Tibial nerve (tissue), 4 donors: Measurements from ENCODE around the gene MFSD8. TPM values are rescaled to one million over a fixed set of nuclear protein-coding genes. Genes with fewer than 3 reads are reported as not detected.
"Not testable (repeated sequence)": the region's sequence is repeated elsewhere in the genome, so short reads cannot be mapped to it uniquely, and the experiment has no call there.

Experiments used
- DNase-seq, 2 donors: peaks; one replicate each; pipeline ENCODE4 v3.0.0-alpha.2; 2019; ENCODE audit warnings: low spot score in 2 of 2
- H3K27ac ChIP-seq, 4 donors: fragments of 200-600 bp; sonication (generic) in 3 of 4; one replicate each; pipeline ENCODE4 v1.5.1; 2017 to 2019; ENCODE audit warnings: mild to moderate bottlenecking in 1 of 4
- H3K27me3 ChIP-seq, 2 donors: fragments of 200-600 bp; sonication (generic) in 1 of 2; one replicate each; pipeline versions ENCODE4 v1.5.1 to v1.6.0; 2017 to 2019
- H3K36me3 ChIP-seq, 3 donors: fragments of 200-600 bp; sonication (generic); one replicate each; pipeline ENCODE4 v1.5.1; 2018 to 2019
- H3K4me1 ChIP-seq, 4 donors: fragments of 200-600 bp; sonication (generic) in 3 of 4; one replicate each; pipeline ENCODE4 v1.5.1; 2017 to 2019
- H3K4me3 ChIP-seq, 4 donors: fragments of 200-600 bp; sonication (generic) in 3 of 4; one replicate each; pipeline ENCODE4 v1.5.1; 2017 to 2019; ENCODE audit warnings: mild to moderate bottlenecking in 1 of 4, moderate library complexity in 1 of 4
- H3K9me3 ChIP-seq, 4 donors: fragments of 200-600 bp; sonication (generic) in 3 of 4; one replicate each; pipeline ENCODE4 v1.5.1; 2017 to 2019
- CTCF ChIP-seq, 5 experiments: fragments of 200-600 bp in 3 of 5; fragments of 450-650 bp in 2 of 5; sonication (generic) in 3 of 5; IDR thresholded peaks; one replicate each; pipeline ENCODE4 v1.5.1; 2016 to 2019; ENCODE audit warnings: antibody characterized with exemption in 5 of 5, mild to moderate bottlenecking in 3 of 5, moderate library complexity in 2 of 5
- EP300 ChIP-seq, 2 donors: sonication (generic); formaldehyde crosslinking; IDR thresholded peaks; one replicate each; pipeline ENCODE4 v1.6.1; 2017; ENCODE audit warnings: antibody characterized with exemption in 2 of 2, mild to moderate bottlenecking in 1 of 2
- POLR2A ChIP-seq, 2 donors: fragments of 450-650 bp; IDR thresholded peaks; one replicate each; pipeline ENCODE4 v1.6.1; 2017; ENCODE audit warnings: antibody characterized with exemption in 2 of 2, mild to moderate bottlenecking in 2 of 2, moderate library complexity in 2 of 2
- WGBS, 2 donors: methylation state at CpG; one replicate each; pipeline ENCODE4 v1.1.5; 2018; 5-methylcytosine and 5-hydroxymethylcytosine counted together
- total RNA-seq, 4 donors: library from RNA; depleted of rRNA; stranded (reverse); fragments of >200 nt; gene quantifications; one replicate each; pipeline ENCODE4 v1.1.0, GENCODE V29; 2016

The MFSD8 gene
- total RNA-seq, 4 donors from 2014 or later = 21.3 to 53.1 (median 31.5) TPM

- no peaks in the 10 kb centered on the region for H3K27me3 ChIP-seq
- 84 to 95% methylated on average over 8 of the region's 8 CpGs for whole genome bisulfite sequencing, 2 donors
- no peak for DNase-seq
Measured at GRCh38 chr4:127905029-127905428, 59.9 kb downstream of the MFSD8 start.

GRCh38 chr4:127899682-127900081 is 65.3 kb downstream of the MFSD8 start:
- WGBS, 2 donors = 97 to 98% methylated on average over 4 of the region's 4 CpGs
- H3K4me3 ChIP-seq, H3K27ac ChIP-seq, H3K9me3 ChIP-seq, H3K4me1 ChIP-seq, H3K27me3 ChIP-seq, H3K36me3 ChIP-seq, DNase-seq: not testable (repeated sequence)

More at GRCh38 chr4:127905029-127905428, 59.9 kb downstream of the MFSD8 start:
- Histone ChIP-seq H3K36me3 (no peaks in the 10 kb centered on the region), H3K27ac (no peak overlapping the region), H3K4me1 (no peaks in the 10 kb centered on the region), H3K9me3 (peaks cover 0 to under 1% (median 0%) of the 10 kb centered on the region in 4 donors), H3K4me3 (no peak overlapping the region)
- TF ChIP-seq POLR2A (IDR thresholded peaks at IDR 0.05) = no peak
- TF ChIP-seq CTCF (IDR thresholded peaks at IDR 0.05) = no peak
- no peak for TF ChIP-seq EP300 (IDR thresholded peaks at IDR 0.05)

GRCh38 chr4:127896528-127896927 is 68.4 kb downstream of the MFSD8 start:
- 90 to 93% methylated on average over 1 of the region's 1 CpG for WGBS, 2 donors
- Histone ChIP-seq H3K27ac (no peak overlapping the region), H3K27me3 (no peaks in the 10 kb centered on the region), H3K4me1 (no peaks in the 10 kb centered on the region), H3K9me3 (peaks cover 0 to 4% (median 0%) of the 10 kb centered on the region in 4 donors), H3K36me3 (peaks cover 0 to 11% (median 0%) of the 10 kb centered on the region in 3 donors), H3K4me3 (no peak overlapping the region)
- no peak for TF ChIP-seq CTCF (IDR thresholded peaks at IDR 0.05)
- no peak for TF ChIP-seq POLR2A (IDR thresholded peaks at IDR 0.05)
- TF ChIP-seq EP300 (IDR thresholded peaks at IDR 0.05) = no peak
- no peak for DNase-seq

GRCh38 chr4:127896069-127896468 is 68.9 kb downstream of the MFSD8 start:
- Histone ChIP-seq H3K27ac (no peak overlapping the region), H3K27me3 (no peaks in the 10 kb centered on the region), H3K4me1 (no peaks in the 10 kb centered on the region), H3K9me3 (peaks cover 0 to 4% (median 0%) of the 10 kb centered on the region in 4 donors), H3K36me3 (peaks cover 0 to 11% (median 0%) of the 10 kb centered on the region in 3 donors), H3K4me3 (no peak overlapping the region)
- DNase-seq = no peak
- WGBS, 2 donors = 90 to 97% methylated on average over 1 of the region's 1 CpG
- TF ChIP-seq POLR2A (IDR thresholded peaks at IDR 0.05) (no peak), EP300 (IDR thresholded peaks at IDR 0.05) (no peak), CTCF (IDR thresholded peaks at IDR 0.05) (no peak)

GRCh38 chr4:127889903-127890302 is 75.1 kb downstream of the MFSD8 start:
- Histone ChIP-seq H3K36me3 (peaks cover 0 to 17% (median 0%) of the 10 kb centered on the region in 3 donors), H3K27me3 (no peaks in the 10 kb centered on the region), H3K9me3 (no peaks in the 10 kb centered on the region), H3K4me3 (no peak overlapping the region), H3K27ac (no peak overlapping the region), H3K4me1 (no peaks in the 10 kb centered on the region)
- TF ChIP-seq EP300 (IDR thresholded peaks at IDR 0.05) (no peak), POLR2A (IDR thresholded peaks at IDR 0.05) (no peak), CTCF (IDR thresholded peaks at IDR 0.05) (no peak)
- DNase-seq = no peak
- 51 to 63% methylated on average over 3 of the region's 3 CpGs for WGBS, 2 donors

GRCh38 chr4:127888559-127888958 is 76.4 kb downstream of the MFSD8 start:
- H3K9me3 ChIP-seq = no peaks in the 10 kb centered on the region
- no peak overlapping the region for H3K27ac ChIP-seq
- no peak for TF ChIP-seq POLR2A (IDR thresholded peaks at IDR 0.05)
- TF ChIP-seq CTCF (IDR thresholded peaks at IDR 0.05) = no peak
- TF ChIP-seq EP300 (IDR thresholded peaks at IDR 0.05) = no peak
- no peak overlapping the region for H3K4me3 ChIP-seq
- H3K4me1 ChIP-seq = no peaks in the 10 kb centered on the region
- H3K27me3 ChIP-seq = no peaks in the 10 kb centered on the region
- H3K36me3 ChIP-seq = peaks cover 0 to 9% (median 0%) of the 10 kb centered on the region in 3 donors
- WGBS, 2 donors = 94% methylated on average over 1 of the region's 1 CpG
- DNase-seq = no peak
